ENCODE measurements around the gene POLR3C. TPM values are rescaled to one million over a fixed set of nuclear protein-coding genes. Genes with fewer than 3 reads are reported as not detected.
A peak's percentile ranks its signal among the peaks of the same experiment; 100 is the strongest.

Gene POLR3C
- total RNA-seq, 1 donor from 2014 or later: 30.7 TPM

- Mint-ChIP-seq H3K4me1 (ENCODE audit: low read depth) (peaks cover 44% of the 10 kb centered on the region), H3K27ac (ENCODE audit: unreplicated experiment) (peak overlapping the region; percentile 96), H3K36me3 (ENCODE audit: low read depth) (peaks cover 5% of the 10 kb centered on the region), H3K9me3 (ENCODE audit: low read depth) (no peaks in the 10 kb centered on the region), H3K27me3 (ENCODE audit: low read depth) (no peaks in the 10 kb centered on the region), H3K4me3 (ENCODE audit: unreplicated experiment) (peak overlapping the region; percentile 42)
- peak; percentile 96 for TF ChIP-seq CTCF (IDR thresholded peaks at IDR 0.05)
- peak; percentile 98 for DNase-seq (ENCODE audit: low spot score)
These were observed 67.8 kb downstream of the POLR3C start for GRCh38 chr1:145891587-145892485.

- Mint-ChIP-seq H3K4me1 (ENCODE audit: low read depth) (peaks cover 40% of the 10 kb centered on the region), H3K36me3 (ENCODE audit: low read depth) (peaks cover 7% of the 10 kb centered on the region), H3K27ac (ENCODE audit: unreplicated experiment) (peak overlapping the region; percentile 96), H3K9me3 (ENCODE audit: low read depth) (no peaks in the 10 kb centered on the region), H3K27me3 (ENCODE audit: low read depth) (no peaks in the 10 kb centered on the region), H3K4me3 (ENCODE audit: unreplicated experiment) (peak overlapping the region; percentile 42)
- no peak for DNase-seq (ENCODE audit: low spot score)
- TF ChIP-seq CTCF (IDR thresholded peaks at IDR 0.05): no peak
These were observed 68.6 kb downstream of the POLR3C start for GRCh38 chr1:145892486-145893087.

GRCh38 chr1:145893306-145894055 lies 69.5 kb downstream of the POLR3C start:
- no peaks in the 10 kb centered on the region for H3K9me3 Mint-ChIP-seq (ENCODE audit: low read depth)
- peak overlapping the region; percentile 96 for H3K27ac Mint-ChIP-seq (ENCODE audit: unreplicated experiment)
- DNase-seq (ENCODE audit: low spot score): no peak
- H3K4me3 Mint-ChIP-seq (ENCODE audit: unreplicated experiment): no peak overlapping the region
- H3K4me1 Mint-ChIP-seq (ENCODE audit: low read depth): peaks cover 36% of the 10 kb centered on the region
- no peaks in the 10 kb centered on the region for H3K27me3 Mint-ChIP-seq (ENCODE audit: low read depth)
- no peak for TF ChIP-seq CTCF (IDR thresholded peaks at IDR 0.05)
- peaks cover 11% of the 10 kb centered on the region for H3K36me3 Mint-ChIP-seq (ENCODE audit: low read depth)

Small RNAs within 50 kb of the gene (microRNA-seq; reads per million reads assigned to microRNA genes)
- not detected for gene MIR6736 (ENCODE audit: borderline number of aligned reads)

Other genes starting within 250 kb of the POLR3C start
- gene GPR89A, start 216.2 kb upstream of the POLR3C start, total RNA-seq: 12.2 to 17.6 TPM (median 16.8 TPM) in 3 replicates
- gene PDZK1, start 116.8 kb upstream of the POLR3C start, total RNA-seq: 0.38 to 1.1 TPM (median 0.50 TPM) in 3 replicates
- gene CD160, start 104.7 kb upstream of the POLR3C start, total RNA-seq: not detected in 3 replicates
- 12.7 to 16.4 TPM (median 13.0 TPM) in 3 replicates for gene RNF115, start 105 bp upstream of the POLR3C start, total RNA-seq
- gene NUDT17, start 21.4 kb downstream of the POLR3C start, total RNA-seq: 3.8 to 7.3 TPM (median 6.5 TPM) in 3 replicates
- gene PIAS3, start 34.9 kb downstream of the POLR3C start, total RNA-seq: 57.1 to 58.5 TPM (median 57.1 TPM) in 3 replicates
- gene ANKRD35, start 61.7 kb downstream of the POLR3C start, total RNA-seq: not detected in 3 replicates
- gene ITGA10, start 85.8 kb downstream of the POLR3C start, total RNA-seq: 23.5 to 39.9 TPM (median 25.7 TPM) in 3 replicates
- 28.3 to 29.9 TPM (median 28.5 TPM) in 3 replicates for gene PEX11B, start 94.5 kb downstream of the POLR3C start, total RNA-seq
- 86.8 to 121 TPM (median 90.5 TPM) in 3 replicates for gene RBM8A, start 103.3 kb downstream of the POLR3C start, total RNA-seq
- gene LIX1L, start 133.8 kb downstream of the POLR3C start, total RNA-seq: 50.3 to 57.1 TPM (median 53.0 TPM) in 3 replicates
- gene ANKRD34A, start 140.4 kb downstream of the POLR3C start, total RNA-seq: 1.2 to 3.1 TPM (median 2.0 TPM) in 3 replicates
- gene POLR3GL, start 140.5 kb downstream of the POLR3C start, total RNA-seq: 13.3 to 20.7 TPM (median 13.9 TPM) in 3 replicates
- gene TXNIP, start 172.4 kb downstream of the POLR3C start, total RNA-seq: 3.8 to 55.5 TPM (median 4.0 TPM) in 3 replicates
- not detected in 3 replicates for gene HJV, start 197.5 kb downstream of the POLR3C start, total RNA-seq